Heart left ventricle (tissue), 16 donors: ENCODE results near the gene DCAF6. TPM values are rescaled to one million over a fixed set of nuclear protein-coding genes. Genes with fewer than 3 reads are reported as not detected.
A peak's percentile ranks its signal among the peaks of the same experiment; 100 is the strongest.

ENCODE experiments used
- ATAC-seq, 4 donors: fragments of 200-7000 bp; cut with Tn5 transposase; one replicate each; pipeline ENCODE4 v1.9.1; 2020 to 2022; ENCODE audit warnings: moderate library complexity in 4 of 4, mild to moderate bottlenecking in 3 of 4, moderate number of reproducible peaks in 1 of 4
- DNase-seq, 5 donors: peaks; one replicate each; pipeline ENCODE4 v3.0.0-alpha.2; 2020
- H3K27ac ChIP-seq, 12 donors: fragments of 200-600 bp; sonication (generic) in 4 of 12; one replicate each; pipeline versions ENCODE4 v1.5.0 to v1.8.0; 2016 to 2022; ENCODE audit warnings: mild to moderate bottlenecking in 2 of 12
- H3K27me3 ChIP-seq, 9 donors: fragments of 200-600 bp; sonication (generic) in 2 of 9; one replicate each; pipeline versions ENCODE4 v1.5.1 to v1.8.0; 2016 to 2022; ENCODE audit warnings: mild to moderate bottlenecking in 3 of 9
- H3K36me3 ChIP-seq, 9 donors: fragments of 200-600 bp; sonication (generic) in 2 of 9; one replicate each; pipeline versions ENCODE4 v1.5.0 to v1.8.0; 2018 to 2022; ENCODE audit warnings: mild to moderate bottlenecking in 2 of 9
- H3K4me1 ChIP-seq, 12 donors: fragments of 200-600 bp; sonication (generic) in 4 of 12; one replicate each; pipeline versions ENCODE4 v1.5.0 to v1.8.0; 2016 to 2022; ENCODE audit warnings: mild to moderate bottlenecking in 3 of 12
- H3K4me3 ChIP-seq, 12 donors: fragments of 200-600 bp; sonication (generic) in 4 of 12; one replicate each; pipeline versions ENCODE4 v1.5.0 to v1.8.0; 2017 to 2022; ENCODE audit warnings: mild to moderate bottlenecking in 9 of 12, moderate library complexity in 4 of 12
- H3K9me3 ChIP-seq, 12 donors: fragments of 200-600 bp; sonication (generic) in 4 of 12; one replicate each; pipeline versions ENCODE4 v1.5.0 to v1.8.0; 2016 to 2022; ENCODE audit warnings: mild to moderate bottlenecking in 1 of 12
- CTCF ChIP-seq, 12 donors: fragments of 200-600 bp; sonication (generic) in 4 of 12; IDR thresholded peaks; one replicate each; pipeline versions ENCODE4 v1.5.0 to v1.8.0; 2018 to 2022; ENCODE audit warnings: antibody characterized with exemption in 12 of 12, mild to moderate bottlenecking in 5 of 12
- POLR2A ChIP-seq, 2 donors: fragments of 450-650 bp; IDR thresholded peaks; one replicate each; pipeline ENCODE4 v1.6.1; 2017; ENCODE audit warnings: antibody characterized with exemption in 2 of 2, mild to moderate bottlenecking in 2 of 2, moderate library complexity in 2 of 2
- WGBS, 4 donors: extraction: QIAGEN DNeasy Blood & Tissue Kit in 2 of 4; methylation state at CpG; one replicate each; pipeline versions ENCODE4 v1.1.5 to v1.1.7; 2013 to 2018; 5-methylcytosine and 5-hydroxymethylcytosine counted together
- intact Hi-C, 10 donors: fragments of 100-400 bp; cut with DNase I; formaldehyde crosslinking; loops; one replicate each; pipeline versions ENCODE4 v1.11.1 to v1.14.2; 2022
- polyA plus RNA-seq, 2 donors: library from polyadenylated mRNA; stranded (reverse); fragments of 200-250 nt; gene quantifications; one replicate each; pipeline ENCODE4 v1.2.3, GENCODE V29; 2013
- total RNA-seq, 9 donors: library from RNA; depleted of rRNA in 2 of 9; stranded (reverse); fragments of >200 nt in 2 of 9; fragmentation: NEBNext Ultra II Directional in 3 of 9; extraction: Animal tissue kit (Norgen Biotek cat#: 25700) in 3 of 9; gene quantifications; one replicate each; pipeline versions ENCODE4 v1.1.0 to v1.2.4, GENCODE V29; 2016 to 2023
- donor health status: ischemic (EF 13 %, LVEDD 7.1; RV severe dilation, severe dysfunction).
- donor health status: healthy with polysubstance abuse.
- donor health status: DM: no; HTN: yes; CAD: no.
- donor health status: DM: no; HTN: no; CAD: no.
- donor health status: ischemic (EF 25% LVEDD 6.9; RV normal size, moderate dysfunction).
- donor health status: ischemic (EF 25% LVEDD 5.7; RV mildly dilated, moderate dysfunction).
- donor health status: healthy.
- donor health status: DM: yes; HTN: yes; CAD: no.
- donor health status: ischemic (EF 35%, LVEDD 5.7; RV mildly dilated, moderate dysfunction).
- donor health status: nonischemic (EF 11% LVEDD 7.7; RV severe dilation, severe dysfunction).
- donor health status: DM: yes; HTN: yes; CAD: no.
- donor health status: PGD.
- donor health status: ischemic (EF 29% LVEDD 5.4; RV normal size, mild dysfunction).
- donor health status: nonischemic (EF 23%, LVEDD 6.1; RV moderate dilation, normal function).

DCAF6 gene
- total and polyA plus RNA-seq, 11 donors, result 66.9 to 245 (median 180) TPM

GRCh38 chr1:167904652-167905130 is 31.8 kb upstream of the DCAF6 start:
- ATAC-seq, result peak in 2 of 4 donors; percentile 46
- peak overlapping the region in 1 of 12 donors; percentile 9 for H3K27ac ChIP-seq
- H3K36me3 ChIP-seq, result no peaks in the 10 kb centered on the region
- no peak overlapping the region for H3K4me3 ChIP-seq
- intact Hi-C loops, result loop anchor here in 1 of 10 donors (10.0 kb wide), 1 partner anchor 70 kb away; no protein-coding TSS in a partner anchor
- DNase-seq, result no peak
- H3K4me1 ChIP-seq, result peaks cover 0 to 8% (median 0%) of the 10 kb centered on the region in 12 donors
- no peak for TF ChIP-seq CTCF (IDR thresholded peaks at IDR 0.05)
- TF ChIP-seq POLR2A (IDR thresholded peaks at IDR 0.05), result no peak
- H3K27me3 ChIP-seq, result no peaks in the 10 kb centered on the region
- peaks cover 0 to 1% (median 0%) of the 10 kb centered on the region in 12 donors for H3K9me3 ChIP-seq
- 65 to 74% (median 67%) methylated on average over 4 of the region's 4 CpGs for WGBS, 4 donors

GRCh38 chr1:167905182-167905581 is 31.3 kb upstream of the DCAF6 start:
- Histone ChIP-seq H3K9me3 (peaks cover 0 to 5% (median 0%) of the 10 kb centered on the region in 12 donors), H3K27ac (peak overlapping the region in 1 of 12 donors; percentile 9), H3K4me3 (no peak overlapping the region), H3K36me3 (no peaks in the 10 kb centered on the region), H3K27me3 (no peaks in the 10 kb centered on the region), H3K4me1 (peaks cover 0 to 8% (median 0%) of the 10 kb centered on the region in 12 donors)
- ATAC-seq, result no peak
- TF ChIP-seq POLR2A (IDR thresholded peaks at IDR 0.05) (no peak), CTCF (IDR thresholded peaks at IDR 0.05) (no peak)
- 73 to 79% (median 75%) methylated on average over 3 of the region's 3 CpGs for WGBS, 4 donors
- intact Hi-C loops, result loop anchor here in 1 of 10 donors (10.0 kb wide), 1 partner anchor 70 kb away; no protein-coding TSS in a partner anchor
- no peak for DNase-seq

GRCh38 chr1:167905671-167906070 is 30.8 kb upstream of the DCAF6 start:
- Histone ChIP-seq H3K27ac (no peak overlapping the region), H3K4me3 (no peak overlapping the region), H3K4me1 (peaks cover 0 to 13% (median 0%) of the 10 kb centered on the region in 12 donors), H3K27me3 (no peaks in the 10 kb centered on the region), H3K9me3 (peaks cover 0 to 5% (median 0%) of the 10 kb centered on the region in 12 donors), H3K36me3 (no peaks in the 10 kb centered on the region)
- ATAC-seq (no peak), DNase-seq (no peak)
- intact Hi-C loops, result loop anchor here in 1 of 10 donors (10.0 kb wide), 1 partner anchor 71 kb away; no protein-coding TSS in a partner anchor
- TF ChIP-seq CTCF (IDR thresholded peaks at IDR 0.05), result no peak
- TF ChIP-seq POLR2A (IDR thresholded peaks at IDR 0.05), result no peak

- Histone ChIP-seq H3K4me1 (peaks cover 0 to 22% (median 0%) of the 10 kb centered on the region in 12 donors), H3K4me3 (no peak overlapping the region), H3K36me3 (peaks cover 0 to 11% (median 0%) of the 10 kb centered on the region in 9 donors), H3K27me3 (no peaks in the 10 kb centered on the region), H3K9me3 (peaks cover 0 to 5% (median 0%) of the 10 kb centered on the region in 12 donors), H3K27ac (no peak overlapping the region)
- intact Hi-C loops, result loop anchor here in 2 of 10 donors (10.0 kb wide), 2 partner anchors 75 to 85 kb away; no protein-coding TSS in a partner anchor
- no peak for DNase-seq
- WGBS, 4 donors, result 87 to 90% (median 88%) methylated on average over 6 of the region's 6 CpGs
- no peak for ATAC-seq
- no peak for TF ChIP-seq POLR2A (IDR thresholded peaks at IDR 0.05)
- TF ChIP-seq CTCF (IDR thresholded peaks at IDR 0.05), result no peak
Observed at GRCh38 chr1:167909691-167910180, 26.7 kb upstream of the DCAF6 start.
